DMS79 treated with DMSO at 0.1 percent for 48 hours (cell line): ENCODE results near the gene LINGO3.
"Not testable (repeated sequence)": the region's sequence is repeated elsewhere in the genome, so short reads cannot be mapped to it uniquely, and the experiment has no call there.

Experiments
- DNase-seq: peaks from one replicate; lab custom pipeline; 2025; lab: John Stamatoyannopoulos, UW

Gene LINGO3

GRCh38 chr19:2281265-2282061, 26.5 kb downstream of the LINGO3 start:
- not testable (repeated sequence) for DNase-seq

- no peak for DNase-seq
These were observed 27.2 kb downstream of the LINGO3 start for GRCh38 chr19:2280633-2281264.

GRCh38 chr19:2278459-2279158, 29.3 kb downstream of the LINGO3 start:
- no peak for DNase-seq

- no peak for DNase-seq
These were observed 30.8 kb downstream of the LINGO3 start for GRCh38 chr19:2277138-2277537.

GRCh38 chr19:2276429-2276986, 31.4 kb downstream of the LINGO3 start:
- no peak for DNase-seq

- DNase-seq = no peak
These were observed 32.1 kb downstream of the LINGO3 start for GRCh38 chr19:2275588-2276428.

GRCh38 chr19:2274931-2275535, 32.9 kb downstream of the LINGO3 start:
- peak; percentile 17 for DNase-seq

GRCh38 chr19:2274185-2274711, 33.7 kb downstream of the LINGO3 start:
- DNase-seq = no peak

- DNase-seq = no peak
These were observed 34.4 kb downstream of the LINGO3 start for GRCh38 chr19:2273356-2274184.

GRCh38 chr19:2271234-2272103, 36.5 kb downstream of the LINGO3 start:
- peak; percentile 23 for DNase-seq

GRCh38 chr19:2270423-2271233, 37.3 kb downstream of the LINGO3 start:
- peak; percentile 8 for DNase-seq

GRCh38 chr19:2270157-2270422, 37.9 kb downstream of the LINGO3 start:
- DNase-seq = no peak

- peak; percentile 90 for DNase-seq
These were observed 38.5 kb downstream of the LINGO3 start for GRCh38 chr19:2269244-2270156.

- no peak for DNase-seq
These were observed 39.1 kb downstream of the LINGO3 start for GRCh38 chr19:2268861-2269243.

GRCh38 chr19:2268480-2268830, 39.5 kb downstream of the LINGO3 start:
- no peak for DNase-seq

GRCh38 chr19:2266183-2266993, 41.6 kb downstream of the LINGO3 start:
- peak; percentile 72 for DNase-seq
